Panc1 (cell line): Measurements from ENCODE around the gene TMEM200C.

Experiments
- POLR2AphosphoS5 ChIP-seq: IDR thresholded peaks from 2 replicates; pipeline ENCODE4 v1.6.1; 2012; ENCODE audit warnings: mild to moderate bottlenecking, low read depth, low read length, moderate library complexity
- TCF7L2 ChIP-seq: IDR thresholded peaks from 2 replicates; pipeline ENCODE4 v1.6.1; 2011; ENCODE audit warnings: mild to moderate bottlenecking, low read depth, low read length, inconsistent platforms

- TF ChIP-seq POLR2AphosphoS5 (no peak), TCF7L2 (no peak)
These were observed 43.3 kb downstream of the TMEM200C start for GRCh38 chr18:5851998-5852397.
